RWPE2 (cell line): ENCODE results near the gene BBS9.
A peak's percentile ranks its signal among the peaks of the same experiment; 100 is the strongest.

Source experiments
- ATAC-seq: fragments of 200-7000 bp; cut with Tn5 transposase; 3 replicates; pipeline ENCODE4 v1.9.1; 2021; ENCODE audit warnings: low read depth
- DNase-seq: peaks from one replicate; pipeline ENCODE4 v3.0.0-alpha.2; 2020; ENCODE audit warnings: low spot score
- H3K27ac ChIP-seq: fragments of 450-650 bp; 2 replicates; pipeline ENCODE4 v1.5.1; 2017; ENCODE audit warnings: mild to moderate bottlenecking; ENCODE audit not compliant: poor library complexity, severe bottlenecking
- H3K27me3 ChIP-seq: fragments of 250-450 bp; sonication (Bioruptor Pico); 2 replicates; pipeline ENCODE4 v1.5.1; 2021; ENCODE audit warnings: mild to moderate bottlenecking, moderate library complexity; ENCODE audit not compliant: insufficient read depth, poor library complexity, severe bottlenecking
- H3K36me3 ChIP-seq: fragments of 250-450 bp; sonication (Bioruptor Pico); 2 replicates; pipeline ENCODE4 v1.5.1; 2020; ENCODE audit warnings: low read depth, mild to moderate bottlenecking, moderate library complexity
- H3K4me1 ChIP-seq: fragments of 250-450 bp; sonication (Bioruptor Pico); 2 replicates; pipeline ENCODE4 v1.5.1; 2021; ENCODE audit warnings: mild to moderate bottlenecking, moderate library complexity; ENCODE audit not compliant: insufficient read depth, poor library complexity, severe bottlenecking
- H3K4me3 ChIP-seq: fragments of 250-450 bp; sonication (Bioruptor Pico); 2 replicates; pipeline ENCODE4 v1.5.1; 2021; ENCODE audit warnings: mild to moderate bottlenecking, moderate library complexity; ENCODE audit not compliant: severe bottlenecking
- H3K9me3 ChIP-seq: fragments of 250-450 bp; sonication (Bioruptor Pico); 2 replicates; pipeline ENCODE4 v1.5.1; 2021; ENCODE audit warnings: mild to moderate bottlenecking, moderate library complexity; ENCODE audit not compliant: severe bottlenecking
- TF ChIP-seq, protein P1 (sequence below): fragments of 450-650 bp; IDR thresholded peaks from one replicate; pipeline ENCODE4 v1.5.1; 2017; ENCODE audit warnings: mild to moderate bottlenecking, moderate library complexity; ENCODE audit not compliant: poor library complexity, severe bottlenecking

BBS9 gene

DNA sequence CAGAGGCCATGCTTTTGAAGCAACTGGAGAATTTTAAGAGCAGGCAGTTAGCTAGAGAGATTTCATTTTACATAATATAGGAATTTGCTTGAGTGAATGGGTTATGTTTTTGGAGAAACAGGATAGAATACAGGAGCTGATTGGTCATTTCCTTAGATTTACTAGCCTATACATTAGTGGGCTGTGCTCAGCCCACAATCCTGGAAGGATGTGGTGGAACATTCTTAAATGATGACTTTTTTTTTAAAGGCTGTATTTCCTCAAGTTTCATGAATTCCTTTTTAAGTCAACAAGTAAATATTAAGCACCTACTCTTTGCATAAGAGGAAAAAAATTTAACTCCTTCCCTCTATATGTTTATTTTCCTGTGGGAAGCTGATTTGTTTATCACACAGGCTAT is 461.6 kb downstream of the BBS9 start:
- DNase-seq (no peak), ATAC-seq (peak; percentile 97)
- Histone ChIP-seq H3K27me3 (no peaks in the 10 kb centered on the region), H3K27ac (peak overlapping the region; percentile 73), H3K9me3 (no peaks in the 10 kb centered on the region), H3K36me3 (no peaks in the 10 kb centered on the region), H3K4me1 (peaks cover 13% of the 10 kb centered on the region), H3K4me3 (no peak overlapping the region)
- TF ChIP-seq, protein P1, sequence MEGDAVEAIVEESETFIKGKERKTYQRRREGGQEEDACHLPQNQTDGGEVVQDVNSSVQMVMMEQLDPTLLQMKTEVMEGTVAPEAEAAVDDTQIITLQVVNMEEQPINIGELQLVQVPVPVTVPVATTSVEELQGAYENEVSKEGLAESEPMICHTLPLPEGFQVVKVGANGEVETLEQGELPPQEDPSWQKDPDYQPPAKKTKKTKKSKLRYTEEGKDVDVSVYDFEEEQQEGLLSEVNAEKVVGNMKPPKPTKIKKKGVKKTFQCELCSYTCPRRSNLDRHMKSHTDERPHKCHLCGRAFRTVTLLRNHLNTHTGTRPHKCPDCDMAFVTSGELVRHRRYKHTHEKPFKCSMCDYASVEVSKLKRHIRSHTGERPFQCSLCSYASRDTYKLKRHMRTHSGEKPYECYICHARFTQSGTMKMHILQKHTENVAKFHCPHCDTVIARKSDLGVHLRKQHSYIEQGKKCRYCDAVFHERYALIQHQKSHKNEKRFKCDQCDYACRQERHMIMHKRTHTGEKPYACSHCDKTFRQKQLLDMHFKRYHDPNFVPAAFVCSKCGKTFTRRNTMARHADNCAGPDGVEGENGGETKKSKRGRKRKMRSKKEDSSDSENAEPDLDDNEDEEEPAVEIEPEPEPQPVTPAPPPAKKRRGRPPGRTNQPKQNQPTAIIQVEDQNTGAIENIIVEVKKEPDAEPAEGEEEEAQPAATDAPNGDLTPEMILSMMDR, result no peak

DNA sequence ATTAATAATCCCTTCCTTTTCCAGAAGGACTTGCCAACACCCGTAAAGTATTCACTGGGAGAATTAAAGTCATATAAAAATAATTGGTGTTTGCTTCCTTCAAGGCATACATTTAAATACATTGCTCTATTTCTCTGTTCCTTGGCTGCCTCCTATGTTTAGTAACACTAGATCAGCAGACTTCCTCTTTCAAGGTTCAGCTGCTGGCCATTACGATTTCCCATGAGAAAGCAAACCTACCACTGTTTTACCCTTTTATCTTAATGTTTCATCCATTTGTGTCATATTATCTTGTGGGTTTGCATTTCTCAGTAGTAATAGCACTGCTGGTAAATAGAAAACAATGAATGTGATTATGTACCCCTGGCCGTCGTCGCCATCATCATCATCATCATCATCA is 462.1 kb downstream of the BBS9 start:
- H3K4me3 ChIP-seq, result no peak overlapping the region
- no peak for DNase-seq
- no peaks in the 10 kb centered on the region for H3K27me3 ChIP-seq
- no peaks in the 10 kb centered on the region for H3K36me3 ChIP-seq
- H3K9me3 ChIP-seq, result no peaks in the 10 kb centered on the region
- H3K27ac ChIP-seq, result peak overlapping the region; percentile 73
- ATAC-seq, result no peak
- peaks cover 13% of the 10 kb centered on the region for H3K4me1 ChIP-seq
- TF ChIP-seq, protein P1, result no peak

DNA sequence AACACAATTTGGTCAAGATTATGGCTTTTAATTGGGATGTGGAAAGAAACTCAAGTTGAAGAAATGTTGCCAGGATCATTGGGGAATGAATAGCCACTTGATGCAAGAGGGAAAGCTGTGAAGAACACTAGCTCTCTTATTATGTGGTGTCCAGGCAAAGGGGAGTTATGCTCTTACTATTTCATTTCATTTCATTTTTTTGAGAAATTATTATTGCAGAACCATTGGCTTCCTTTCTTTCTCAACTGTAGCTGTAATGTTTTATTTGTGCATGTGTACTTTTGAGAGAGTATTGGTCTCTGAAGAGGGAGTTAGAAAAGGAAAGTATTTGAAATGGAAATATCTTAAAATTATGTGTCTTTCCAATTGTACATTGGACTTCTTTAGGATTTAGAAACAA is 463.4 kb downstream of the BBS9 start:
- Histone ChIP-seq H3K4me1 (peaks cover 25% of the 10 kb centered on the region), H3K27ac (no peak overlapping the region), H3K9me3 (no peaks in the 10 kb centered on the region), H3K27me3 (no peaks in the 10 kb centered on the region), H3K4me3 (no peak overlapping the region), H3K36me3 (no peaks in the 10 kb centered on the region)
- ATAC-seq (no peak), DNase-seq (no peak)
- TF ChIP-seq, protein P1, result no peak

DNA sequence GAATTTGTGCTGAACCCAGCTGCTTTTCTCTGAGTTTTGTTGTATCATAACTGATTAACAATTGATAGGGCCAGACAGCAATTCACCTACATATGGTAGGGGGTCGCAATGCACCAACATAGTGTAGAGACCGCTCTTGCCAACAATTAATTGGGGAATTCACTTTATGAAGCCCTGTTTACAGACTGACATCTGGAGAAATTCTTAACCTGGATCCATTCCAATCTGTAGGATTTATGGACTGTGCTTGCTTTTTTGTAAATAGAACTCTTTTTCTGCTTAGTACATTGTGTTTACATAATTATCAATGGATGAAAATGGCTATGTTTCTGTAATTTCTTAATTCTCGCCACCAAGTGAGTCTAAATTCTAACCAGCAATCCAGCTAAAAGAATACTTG is 464.2 kb downstream of the BBS9 start:
- Histone ChIP-seq H3K4me3 (no peak overlapping the region), H3K4me1 (peaks cover 25% of the 10 kb centered on the region), H3K9me3 (no peaks in the 10 kb centered on the region), H3K27me3 (no peaks in the 10 kb centered on the region), H3K27ac (no peak overlapping the region), H3K36me3 (no peaks in the 10 kb centered on the region)
- DNase-seq (no peak), ATAC-seq (no peak)
- TF ChIP-seq, protein P1, result no peak

DNA sequence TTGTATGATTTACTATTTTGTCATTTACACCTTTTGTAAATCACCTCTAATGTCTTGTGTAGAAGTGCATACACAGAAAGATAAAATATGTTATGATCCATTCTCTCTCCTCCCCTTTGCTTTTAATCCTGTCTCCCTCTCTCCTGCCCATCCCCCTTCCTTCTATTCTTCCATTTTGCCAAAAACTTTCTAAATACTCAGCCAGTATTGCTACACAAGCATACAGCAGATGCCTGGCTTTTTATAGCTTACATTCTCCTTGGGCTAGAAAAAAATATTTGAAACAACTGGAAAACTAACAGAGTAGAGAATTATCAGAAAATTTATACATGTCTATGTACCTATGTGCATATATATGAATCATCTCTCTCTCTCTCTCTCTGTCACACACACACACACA is 467.3 kb downstream of the BBS9 start:
- H3K9me3 ChIP-seq, result no peaks in the 10 kb centered on the region
- peaks cover 12% of the 10 kb centered on the region for H3K4me1 ChIP-seq
- no peak for DNase-seq
- no peaks in the 10 kb centered on the region for H3K27me3 ChIP-seq
- no peak overlapping the region for H3K4me3 ChIP-seq
- TF ChIP-seq, protein P1, result no peak
- ATAC-seq, result no peak
- H3K27ac ChIP-seq, result peak overlapping the region; percentile 30
- no peaks in the 10 kb centered on the region for H3K36me3 ChIP-seq
